Gastroesophageal sphincter (tissue), 3 donors: ENCODE data around the gene S1PR3.

ENCODE experiments used
- CTCF ChIP-seq, 4 experiments: fragments of 200-600 bp in 2 of 4; fragments of 450-650 bp in 2 of 4; sonication (generic) in 1 of 4; IDR thresholded peaks; one replicate each; pipeline ENCODE4 v1.5.1; 2017 to 2019; ENCODE audit warnings: antibody characterized with exemption in 4 of 4, mild to moderate bottlenecking in 2 of 4, moderate library complexity in 2 of 4
- EP300 ChIP-seq: sonication (generic); formaldehyde crosslinking; IDR thresholded peaks from one replicate; pipeline ENCODE4 v1.6.1; 2017; ENCODE audit warnings: antibody characterized with exemption, mild to moderate bottlenecking
- POLR2A ChIP-seq, 2 donors: fragments of 450-650 bp; IDR thresholded peaks; one replicate each; pipeline ENCODE4 v1.6.1; 2017; ENCODE audit warnings: antibody characterized with exemption in 2 of 2, mild to moderate bottlenecking in 2 of 2, moderate library complexity in 1 of 2
- POLR2AphosphoS5 ChIP-seq: sonication (generic); formaldehyde crosslinking; IDR thresholded peaks from one replicate; pipeline ENCODE4 v1.6.1; 2017; ENCODE audit warnings: antibody characterized with exemption

- no peak for TF ChIP-seq POLR2A (IDR thresholded peaks at IDR 0.05)
- no peak for TF ChIP-seq CTCF (IDR thresholded peaks at IDR 0.05)
- no peak for TF ChIP-seq POLR2AphosphoS5
- TF ChIP-seq EP300: no peak
Observed at GRCh38 chr9:89047667-89048066, 56.4 kb downstream of the S1PR3 start.
